Fibroblast of lung (primary cell): ENCODE measurements around the gene CHD6.

Experiments used
- CTCF ChIP-seq, 2 donors: IDR thresholded peaks in 1 of 2; conservative IDR thresholded peaks in 1 of 2; 1 replicate in 1 of 2; 2 replicates in 1 of 2; pipeline ENCODE4 v1.5.1; 2011 to 2012; ENCODE audit warnings: low read length in 2 of 2, control low read depth in 1 of 2, inconsistent platforms in 1 of 2, low read depth in 1 of 2, mild to moderate bottlenecking in 1 of 2
- EZH2 ChIP-seq: IDR thresholded peaks from 2 replicates; pipeline ENCODE4 v1.5.1; 2012; ENCODE audit warnings: low read length, control low read depth, mild to moderate bottlenecking; ENCODE audit errors: missing control alignments

- TF ChIP-seq EZH2 (no peak), CTCF (conservative IDR thresholded peaks at IDR 0.05 in 1 of 2, IDR thresholded peaks at IDR 0.05 in 1 of 2; ENCODE audit: low read depth in 1 of 2, low read length in 2 of 2) (no peak)
Observed at GRCh38 chr20:41371371-41371770, 246.8 kb downstream of the CHD6 start.
